SK-N-SH treated with all-trans-retinoic acid at 6 μM for 48 hours (cell line): Measurements from ENCODE around the gene OAF.

Source experiments
- ATAC-seq: fragments of 200-7000 bp; cut with Tn5 transposase; 3 replicates; pipeline ENCODE4 v1.9.1; 2020; ENCODE audit warnings: mild to moderate bottlenecking, moderate library complexity
- ARNTL ChIP-seq: fragments of 450-650 bp; formaldehyde crosslinking; IDR thresholded peaks from 2 replicates; pipeline ENCODE4 v1.5.0; 2020; ENCODE audit warnings: low read depth, mild to moderate bottlenecking, moderate library complexity, borderline replicate concordance
- BACH2 ChIP-seq: fragments of 250-450 bp; sonication (Bioruptor Pico); IDR thresholded peaks from 2 replicates; pipeline ENCODE4 v1.9.0; 2021; ENCODE audit warnings: mild to moderate bottlenecking, borderline replicate concordance
- CREB5 ChIP-seq: fragments of 250-450 bp; sonication (Bioruptor Pico); IDR thresholded peaks from 2 replicates; pipeline ENCODE4 v1.5.1; 2020; ENCODE audit warnings: low read depth, mild to moderate bottlenecking, moderate library complexity
- CSDC2 ChIP-seq: fragments of 250-450 bp; sonication (Bioruptor Pico); IDR thresholded peaks from 2 replicates; pipeline ENCODE4 v1.5.0; 2020; ENCODE audit warnings: mild to moderate bottlenecking, moderate library complexity
- CSRNP3 ChIP-seq: fragments of 250-450 bp; sonication (Bioruptor Pico); IDR thresholded peaks from 2 replicates; pipeline ENCODE4 v1.5.1; 2021; ENCODE audit warnings: mild to moderate bottlenecking, moderate library complexity
- ESRRG ChIP-seq: fragments of 250-450 bp; sonication (Bioruptor Pico); IDR thresholded peaks from 2 replicates; pipeline ENCODE4 v1.6.1; 2021; ENCODE audit warnings: mild to moderate bottlenecking
- GLIS3 ChIP-seq: fragments of 250-450 bp; sonication (Bioruptor Pico); IDR thresholded peaks from 2 replicates; pipeline ENCODE4 v1.5.0; 2020; ENCODE audit warnings: mild to moderate bottlenecking, moderate library complexity
- ISL1 ChIP-seq: fragments of 250-450 bp; sonication (Bioruptor Pico); IDR thresholded peaks from 2 replicates; pipeline ENCODE4 v2.1.2; 2022; ENCODE audit warnings: mild to moderate bottlenecking, moderate library complexity
- PATZ1 ChIP-seq: fragments of 250-450 bp; sonication (Bioruptor Pico); IDR thresholded peaks from 2 replicates; pipeline ENCODE4 v1.8.0; 2020; ENCODE audit warnings: mild to moderate bottlenecking, moderate library complexity, borderline replicate concordance
- POU6F1 ChIP-seq: fragments of 250-450 bp; sonication (Bioruptor Pico); IDR thresholded peaks from 2 replicates; pipeline ENCODE4 v1.8.0; 2021; ENCODE audit warnings: low read depth, mild to moderate bottlenecking, moderate library complexity, borderline replicate concordance
- PPARA ChIP-seq: fragments of 250-450 bp; sonication (Bioruptor Pico); IDR thresholded peaks from 2 replicates; pipeline ENCODE4 v1.5.0; 2020; ENCODE audit warnings: mild to moderate bottlenecking, borderline replicate concordance
- RARB ChIP-seq: fragments of 250-450 bp; sonication (Bioruptor Pico); IDR thresholded peaks from 2 replicates; pipeline ENCODE4 v1.8.0; 2021; ENCODE audit warnings: mild to moderate bottlenecking, moderate library complexity
- TCF4 ChIP-seq: fragments of 250-450 bp; sonication (Bioruptor Pico); IDR thresholded peaks from 2 replicates; pipeline ENCODE4 v1.8.0; 2021; ENCODE audit warnings: mild to moderate bottlenecking, moderate library complexity, borderline replicate concordance
- TOX ChIP-seq: fragments of 250-450 bp; sonication (Bioruptor Pico); IDR thresholded peaks from 2 replicates; pipeline ENCODE4 v1.8.0; 2021; ENCODE audit warnings: mild to moderate bottlenecking, moderate library complexity, borderline replicate concordance
- TSHZ2 ChIP-seq: fragments of 250-450 bp; sonication (Bioruptor Pico); IDR thresholded peaks from 2 replicates; pipeline ENCODE4 v1.5.0; 2020; ENCODE audit warnings: mild to moderate bottlenecking, moderate library complexity
- ZC3H10 ChIP-seq: fragments of 250-450 bp; sonication (Bioruptor Pico); IDR thresholded peaks from 2 replicates; pipeline ENCODE4 v1.5.1; 2021; ENCODE audit warnings: mild to moderate bottlenecking, moderate library complexity
- ZFP3 ChIP-seq: fragments of 250-450 bp; sonication (Bioruptor Pico); IDR thresholded peaks from 2 replicates; pipeline ENCODE4 v1.5.0; 2020; ENCODE audit warnings: mild to moderate bottlenecking, moderate library complexity
- ZNF565 ChIP-seq: fragments of 450-650 bp; formaldehyde crosslinking; conservative IDR thresholded peaks from 2 replicates; pipeline ENCODE4 v1.5.0; 2020; ENCODE audit warnings: low read depth, mild to moderate bottlenecking, moderate library complexity
- ZNF8 ChIP-seq: fragments of 450-650 bp; formaldehyde crosslinking; IDR thresholded peaks from 2 replicates; pipeline ENCODE4 v1.5.0; 2020; ENCODE audit warnings: mild to moderate bottlenecking, moderate library complexity

OAF gene

GRCh38 chr11:120207512-120207911 lies 3.3 kb upstream of the OAF start:
- no peak for ATAC-seq
- no peak for TF ChIP-seq TCF4 (CRISPR knock-in tag)
- TF ChIP-seq ZFP3 (CRISPR knock-in tag) = no peak
- no peak for TF ChIP-seq ESRRG (CRISPR knock-in tag)
- no peak for TF ChIP-seq PATZ1 (CRISPR knock-in tag)
- TF ChIP-seq ZNF565 (CRISPR knock-in tag) = no peak
- TF ChIP-seq RARB = no peak
- no peak for TF ChIP-seq GLIS3 (CRISPR knock-in tag)
- TF ChIP-seq CREB5 = no peak
- TF ChIP-seq BACH2 (CRISPR knock-in tag) = no peak
- no peak for TF ChIP-seq ARNTL
- no peak for TF ChIP-seq CSRNP3 (CRISPR knock-in tag)
- no peak for TF ChIP-seq POU6F1
- TF ChIP-seq ZNF8 (CRISPR knock-in tag) = no peak

- ATAC-seq = no peak
- TF ChIP-seq TCF4 (CRISPR knock-in tag) (no peak), POU6F1 (no peak), CSDC2 (CRISPR knock-in tag) (no peak)
Measured at GRCh38 chr11:120208001-120208441, 2.8 kb upstream of the OAF start.

GRCh38 chr11:120208777-120209176 lies 2.1 kb upstream of the OAF start:
- no peak for ATAC-seq
- no peak for TF ChIP-seq ESRRG (CRISPR knock-in tag)
- no peak for TF ChIP-seq TOX (CRISPR knock-in tag)
- no peak for TF ChIP-seq CREB5
- TF ChIP-seq ZC3H10 (CRISPR knock-in tag) = no peak
- TF ChIP-seq ISL1 (CRISPR knock-in tag) = no peak
- TF ChIP-seq CSRNP3 (CRISPR knock-in tag) = no peak
- no peak for TF ChIP-seq GLIS3 (CRISPR knock-in tag)
- TF ChIP-seq PATZ1 (CRISPR knock-in tag) = no peak
- TF ChIP-seq ARNTL = no peak
- TF ChIP-seq PPARA = no peak
- TF ChIP-seq CSDC2 (CRISPR knock-in tag) = no peak
- TF ChIP-seq TSHZ2 (CRISPR knock-in tag) = no peak
- no peak for TF ChIP-seq RARB
- no peak for TF ChIP-seq POU6F1
